Epithelial cell of proximal tubule (primary cell): ENCODE measurements around the gene UNC13D. TPM values are rescaled to one million over a fixed set of nuclear protein-coding genes. Genes with fewer than 3 reads are reported as not detected.

Source experiments
- DNase-seq: peaks from one replicate; pipeline ENCODE4 v3.0.0-alpha.2; 2011; ENCODE audit warnings: low read depth
- H3K4me3 ChIP-seq: 2 replicates; pipeline ENCODE4 v1.5.1; 2011; ENCODE audit warnings: low read depth, mild to moderate bottlenecking, low read length
- CTCF ChIP-seq: conservative IDR thresholded peaks from 2 replicates; pipeline ENCODE4 v1.5.1; 2012; ENCODE audit warnings: low read depth, mild to moderate bottlenecking, low read length
- total RNA-seq: library from RNA; depleted of rRNA; stranded (reverse); fragments of >200 nt; gene quantifications from 2 replicates; pipeline ENCODE4 v1.2.3, GENCODE V29; 2015

Gene UNC13D
- total RNA-seq, 1 donor from 2014 or later = 9.2 TPM

DNA sequence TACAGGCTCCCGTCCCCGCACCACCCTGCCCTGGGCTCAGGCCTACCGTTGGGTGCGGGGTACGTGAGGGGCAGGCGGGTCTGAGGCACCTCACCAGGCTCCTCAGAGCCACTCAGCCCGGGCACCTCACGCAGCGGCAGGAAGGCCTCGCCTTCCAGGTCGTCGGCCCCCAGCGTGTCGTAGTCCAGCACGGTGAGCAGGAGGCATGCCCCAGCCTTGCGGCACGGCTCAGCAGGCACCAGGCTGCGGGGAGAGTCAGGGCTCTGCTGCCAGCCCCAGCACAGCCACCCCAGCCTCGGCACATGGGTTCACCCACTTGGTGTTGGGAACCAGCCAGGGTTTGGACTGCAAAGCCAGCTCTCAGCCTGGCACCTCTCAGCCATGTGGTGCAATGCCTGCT, 15.5 kb downstream of the UNC13D start:
- no peak for TF ChIP-seq CTCF
- H3K4me3 ChIP-seq = no peak overlapping the region
- DNase-seq = no peak

GRCh38 chr17:75828076-75828400, 16.2 kb downstream of the UNC13D start:
- DNase-seq = no peak
- H3K4me3 ChIP-seq = no peak overlapping the region
- no peak for TF ChIP-seq CTCF

GRCh38 chr17:75827308-75828075, 16.7 kb downstream of the UNC13D start:
- peak; percentile 62 for TF ChIP-seq CTCF
- DNase-seq = no peak
- H3K4me3 ChIP-seq = no peak overlapping the region

- TF ChIP-seq CTCF = no peak
- no peak for DNase-seq
- no peak overlapping the region for H3K4me3 ChIP-seq
Observed at GRCh38 chr17:75826561-75827307, 17.5 kb downstream of the UNC13D start.

GRCh38 chr17:75825748-75826370, 18.3 kb downstream of the UNC13D start:
- DNase-seq = no peak
- no peak for TF ChIP-seq CTCF
- no peak overlapping the region for H3K4me3 ChIP-seq

DNA sequence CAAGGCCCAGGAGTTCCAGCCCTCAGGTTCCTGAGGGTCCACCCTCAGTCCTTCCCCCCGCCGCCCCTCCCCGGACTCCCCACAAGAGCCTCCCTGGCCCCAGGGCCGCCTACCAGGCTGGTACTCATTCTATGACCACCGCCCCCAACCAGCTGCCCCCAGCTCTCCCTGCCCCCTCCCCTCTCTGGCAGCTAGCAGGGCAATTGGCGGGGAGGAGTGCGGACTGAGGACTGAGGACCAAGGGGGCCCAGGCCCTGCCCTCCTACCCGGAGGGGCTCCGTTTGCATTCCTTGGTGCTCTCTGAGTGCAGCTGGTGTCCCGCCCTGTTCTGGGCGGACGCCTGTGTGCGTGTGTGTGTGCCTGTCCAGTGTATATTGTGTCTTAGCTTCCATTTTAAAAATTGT, 19.1 kb downstream of the UNC13D start:
- H3K4me3 ChIP-seq = no peak overlapping the region
- no peak for DNase-seq
- TF ChIP-seq CTCF = no peak
